Measurements from ENCODE around the gene APLP2.
"Not testable (repeated sequence)": the region's sequence is repeated elsewhere in the genome, so short reads cannot be mapped to it uniquely, and the experiment has no call there.

Gene APLP2

GRCh38 chr11:130178441-130179339 is 109.0 kb downstream of the APLP2 start:
- DNase-seq = no peak

- no peak for DNase-seq
Measured at GRCh38 chr11:130179396-130180306, 110.0 kb downstream of the APLP2 start.

- no peak for DNase-seq
Measured at GRCh38 chr11:130180491-130180890, 110.8 kb downstream of the APLP2 start.

- no peak for DNase-seq
Measured at GRCh38 chr11:130180896-130181294, 111.2 kb downstream of the APLP2 start.

- DNase-seq = no peak
Measured at GRCh38 chr11:130181295-130182272, 111.9 kb downstream of the APLP2 start.

GRCh38 chr11:130183878-130184610 is 114.3 kb downstream of the APLP2 start:
- no peak for DNase-seq

- DNase-seq = no peak
Measured at GRCh38 chr11:130187096-130187495, 117.4 kb downstream of the APLP2 start.

- no peak for DNase-seq
Measured at GRCh38 chr11:130188047-130188446, 118.4 kb downstream of the APLP2 start.

GRCh38 chr11:130188585-130189347 is 119.1 kb downstream of the APLP2 start:
- no peak for DNase-seq

GRCh38 chr11:130189492-130190210 is 120.0 kb downstream of the APLP2 start:
- no peak for DNase-seq

- no peak for DNase-seq
Measured at GRCh38 chr11:130190371-130190881, 120.7 kb downstream of the APLP2 start.

- DNase-seq = no peak
Measured at GRCh38 chr11:130191896-130192295, 122.2 kb downstream of the APLP2 start.

GRCh38 chr11:130192845-130193267 is 123.2 kb downstream of the APLP2 start:
- DNase-seq = no peak

- DNase-seq = not testable (repeated sequence)
Measured at GRCh38 chr11:130193551-130193950, 123.9 kb downstream of the APLP2 start.
